ENCODE data around the gene MYL10. TPM values are rescaled to one million over a fixed set of nuclear protein-coding genes. Genes with fewer than 3 reads are reported as not detected.
A peak's percentile ranks its signal among the peaks of the same experiment; 100 is the strongest.

Gene MYL10
- total and polyA plus RNA-seq, 7 donors: 0.23 to 4.4 TPM; not detected in 5

DNA sequence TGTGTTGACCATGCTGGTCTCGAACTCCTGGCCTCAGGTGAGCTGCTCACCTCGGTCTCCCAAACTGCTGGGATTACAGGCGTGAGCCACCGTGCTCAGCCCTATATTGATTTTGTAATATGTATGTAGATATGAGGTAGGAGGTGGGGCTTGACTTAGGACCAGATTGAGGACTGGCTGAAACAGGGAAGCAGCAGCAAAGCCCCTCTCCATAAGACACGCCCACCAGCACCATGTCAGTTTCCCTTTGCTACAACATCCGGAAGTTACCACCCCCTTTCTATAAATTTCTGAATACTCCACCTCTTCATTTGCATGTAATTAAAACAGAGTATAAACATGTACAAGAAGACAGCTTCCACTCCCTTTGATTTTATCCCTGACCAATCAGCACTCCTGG is 47.9 kb upstream of the MYL10 start:
- H3K27ac ChIP-seq: no peak overlapping the region

DNA sequence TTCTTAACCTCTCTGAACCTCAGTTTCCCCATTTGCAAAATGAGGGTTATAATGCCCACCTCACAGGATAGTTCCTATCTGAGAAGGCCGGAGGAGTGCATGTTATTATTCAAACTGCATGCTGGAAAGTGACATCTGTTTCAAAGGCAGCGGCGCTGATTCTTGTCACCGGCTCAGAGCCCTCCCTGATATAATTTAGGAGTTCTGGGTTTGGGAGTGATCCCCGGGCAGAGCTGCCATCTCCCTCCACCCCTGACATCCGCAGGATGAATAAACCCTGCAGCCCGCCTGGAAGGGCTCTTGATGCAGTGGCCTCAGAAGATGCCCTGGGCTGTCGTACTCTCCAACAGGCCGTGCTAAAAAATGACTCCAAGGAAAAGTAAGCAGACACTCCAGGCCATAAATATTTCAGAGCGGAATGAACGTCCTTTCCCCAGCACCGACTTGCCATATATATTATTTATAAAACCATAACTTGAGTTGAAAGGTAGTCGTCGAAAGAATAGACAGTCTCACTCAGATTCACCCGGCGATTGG is 47.0 kb upstream of the MYL10 start:
- H3K4me1 ChIP-seq: peaks cover 15% of the 10 kb centered on the region
- 80 to 87% (median 84%) methylated on average over 16 of the region's 16 CpGs for WGBS, 3 donors
- no peaks in the 10 kb centered on the region for H3K27me3 ChIP-seq (ENCODE audit: insufficient read depth in 3 of 3, low read length in 2 of 3)
- TF ChIP-seq, protein P1, sequence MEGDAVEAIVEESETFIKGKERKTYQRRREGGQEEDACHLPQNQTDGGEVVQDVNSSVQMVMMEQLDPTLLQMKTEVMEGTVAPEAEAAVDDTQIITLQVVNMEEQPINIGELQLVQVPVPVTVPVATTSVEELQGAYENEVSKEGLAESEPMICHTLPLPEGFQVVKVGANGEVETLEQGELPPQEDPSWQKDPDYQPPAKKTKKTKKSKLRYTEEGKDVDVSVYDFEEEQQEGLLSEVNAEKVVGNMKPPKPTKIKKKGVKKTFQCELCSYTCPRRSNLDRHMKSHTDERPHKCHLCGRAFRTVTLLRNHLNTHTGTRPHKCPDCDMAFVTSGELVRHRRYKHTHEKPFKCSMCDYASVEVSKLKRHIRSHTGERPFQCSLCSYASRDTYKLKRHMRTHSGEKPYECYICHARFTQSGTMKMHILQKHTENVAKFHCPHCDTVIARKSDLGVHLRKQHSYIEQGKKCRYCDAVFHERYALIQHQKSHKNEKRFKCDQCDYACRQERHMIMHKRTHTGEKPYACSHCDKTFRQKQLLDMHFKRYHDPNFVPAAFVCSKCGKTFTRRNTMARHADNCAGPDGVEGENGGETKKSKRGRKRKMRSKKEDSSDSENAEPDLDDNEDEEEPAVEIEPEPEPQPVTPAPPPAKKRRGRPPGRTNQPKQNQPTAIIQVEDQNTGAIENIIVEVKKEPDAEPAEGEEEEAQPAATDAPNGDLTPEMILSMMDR (IDR thresholded peaks at IDR 0.05): no peak
- intact Hi-C loops (cut with DNase I): loop anchor here in 1 of 2 donors (5.0 kb wide), 1 partner anchor 44 kb away; no protein-coding TSS in a partner anchor
- H3K27ac ChIP-seq: no peak overlapping the region
- H3K9me3 ChIP-seq: no peaks in the 10 kb centered on the region
- no peaks in the 10 kb centered on the region for H3K36me3 ChIP-seq (ENCODE audit: insufficient read depth in 1 of 2, low read depth in 1 of 2)
- ATAC-seq (no peak), DNase-seq (no peak)
- no peak overlapping the region for H3K4me3 ChIP-seq

More for the DNA sequence above, 47.9 kb upstream of the MYL10 start:
- intact Hi-C loops (cut with DNase I): loop anchor here in 1 of 2 donors (5.0 kb wide), 1 partner anchor 45 kb away; no protein-coding TSS in a partner anchor
- TF ChIP-seq, protein P1 (IDR thresholded peaks at IDR 0.05): no peak
- Histone ChIP-seq H3K4me1 (peaks cover 12% of the 10 kb centered on the region), H3K9me3 (no peaks in the 10 kb centered on the region), H3K27me3 (ENCODE audit: insufficient read depth in 3 of 3, low read length in 2 of 3) (no peaks in the 10 kb centered on the region), H3K36me3 (ENCODE audit: insufficient read depth in 1 of 2, low read depth in 1 of 2) (no peaks in the 10 kb centered on the region), H3K4me3 (no peak overlapping the region)
- WGBS, 3 donors: 77 to 87% (median 81%) methylated on average over 6 of the region's 6 CpGs
- ATAC-seq: no peak
- no peak for DNase-seq

DNA sequence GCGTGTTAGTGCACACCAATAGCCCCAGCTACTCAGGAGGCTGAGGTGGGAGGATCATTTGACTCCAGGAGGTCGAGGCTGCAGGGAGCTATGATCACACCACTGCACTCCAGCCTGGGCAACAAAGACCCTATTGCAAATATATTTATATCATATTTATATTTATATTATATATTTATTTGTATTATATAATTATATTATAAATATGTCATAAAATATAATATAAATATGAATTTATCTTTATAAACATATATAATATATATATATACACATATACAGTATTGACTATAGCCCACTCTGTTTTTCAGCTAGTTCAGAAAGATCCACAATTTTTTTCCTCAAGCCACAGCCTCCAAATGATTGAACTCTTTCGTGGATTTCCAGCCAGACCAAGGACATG is 45.3 kb upstream of the MYL10 start:
- TF ChIP-seq, protein P1 (IDR thresholded peaks at IDR 0.05): no peak
- Histone ChIP-seq H3K9me3 (no peaks in the 10 kb centered on the region), H3K36me3 (ENCODE audit: insufficient read depth in 1 of 2, low read depth in 1 of 2) (no peaks in the 10 kb centered on the region), H3K27me3 (ENCODE audit: insufficient read depth in 3 of 3, low read length in 2 of 3) (no peaks in the 10 kb centered on the region), H3K4me1 (peaks cover 15% of the 10 kb centered on the region), H3K4me3 (no peak overlapping the region), H3K27ac (no peak overlapping the region)
- DNase-seq (no peak), ATAC-seq (no peak)
- WGBS, 3 donors: 90 to 98% (median 94%) methylated on average over 3 of the region's 3 CpGs
- intact Hi-C loops (cut with DNase I): no loop called here

DNA sequence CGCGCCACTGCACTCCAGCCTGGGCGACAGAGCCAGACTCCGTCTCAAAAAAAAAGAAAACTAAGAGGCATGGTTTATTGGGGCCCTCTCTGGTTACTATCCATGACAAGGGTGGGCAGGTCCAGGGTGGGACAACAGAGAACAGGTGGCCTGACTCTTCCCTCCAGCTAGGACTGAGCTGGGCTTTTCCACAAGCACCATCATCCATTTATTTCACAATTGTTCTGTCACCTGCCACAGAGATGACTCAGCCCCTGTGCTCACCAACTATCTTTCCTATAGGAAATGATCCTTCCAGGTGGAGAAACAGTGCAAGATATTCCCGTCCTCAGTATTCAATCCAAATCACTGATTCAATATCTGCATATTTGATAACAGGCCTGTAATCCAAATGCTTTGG is 44.9 kb upstream of the MYL10 start:
- DNase-seq: no peak
- H3K4me1 ChIP-seq: peaks cover 15% of the 10 kb centered on the region
- H3K4me3 ChIP-seq: no peak overlapping the region
- intact Hi-C loops (cut with DNase I): no loop called here
- ATAC-seq: peak in 1 of 4 donors; percentile 44
- H3K27me3 ChIP-seq (ENCODE audit: insufficient read depth in 3 of 3, low read length in 2 of 3): no peaks in the 10 kb centered on the region
- H3K36me3 ChIP-seq (ENCODE audit: insufficient read depth in 1 of 2, low read depth in 1 of 2): no peaks in the 10 kb centered on the region
- 76 to 88% (median 85%) methylated on average over 1 to 5 of the region's 5 CpGs for WGBS, 3 donors
- H3K27ac ChIP-seq: no peak overlapping the region
- no peaks in the 10 kb centered on the region for H3K9me3 ChIP-seq
- TF ChIP-seq, protein P1 (IDR thresholded peaks at IDR 0.05): no peak

DNA sequence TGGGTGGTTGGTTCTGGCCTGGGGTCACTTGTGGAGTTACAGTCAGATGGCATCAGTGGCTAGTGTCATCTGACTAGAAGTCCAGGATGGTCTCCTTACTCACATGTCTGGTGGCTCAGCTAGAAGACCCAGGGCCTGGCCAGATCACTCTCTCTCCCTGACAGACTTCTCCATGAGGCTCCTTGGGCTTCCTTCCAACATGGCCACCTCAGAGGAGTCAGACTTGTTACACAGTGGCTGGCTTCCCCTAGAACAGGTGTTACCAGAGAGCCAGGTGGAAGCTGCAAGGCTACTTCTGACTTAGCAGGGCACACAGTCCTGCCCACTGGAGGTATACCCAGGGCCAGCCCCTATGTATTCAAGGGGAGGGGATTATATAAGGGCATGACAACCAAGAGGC is 44.2 kb upstream of the MYL10 start:
- DNase-seq (no peak), ATAC-seq (no peak)
- no peaks in the 10 kb centered on the region for H3K36me3 ChIP-seq (ENCODE audit: insufficient read depth in 1 of 2, low read depth in 1 of 2)
- intact Hi-C loops (cut with DNase I): no loop called here
- H3K27me3 ChIP-seq (ENCODE audit: insufficient read depth in 3 of 3, low read length in 2 of 3): no peaks in the 10 kb centered on the region
- H3K4me1 ChIP-seq: peaks cover 15% of the 10 kb centered on the region
- H3K4me3 ChIP-seq: no peak overlapping the region
- TF ChIP-seq, protein P1 (IDR thresholded peaks at IDR 0.05): no peak
- no peaks in the 10 kb centered on the region for H3K9me3 ChIP-seq
- H3K27ac ChIP-seq: no peak overlapping the region
